Ovary (tissue), 9 donors: ENCODE measurements around the gene CSGALNACT2. TPM values are rescaled to one million over a fixed set of nuclear protein-coding genes. Genes with fewer than 3 reads are reported as not detected.

Source experiments
- DNase-seq, 5 donors: peaks; one replicate each; pipeline ENCODE4 v3.0.0-alpha.2; 2019 to 2020
- H3K27ac ChIP-seq, 2 donors: fragments of 200-600 bp; one replicate each; pipeline versions ENCODE4 v1.5.1 to v1.8.0; 2019 to 2022
- H3K27me3 ChIP-seq: fragments of 200-600 bp; one replicate; pipeline ENCODE4 v1.8.0; 2022
- H3K36me3 ChIP-seq: fragments of 200-600 bp; sonication (generic); one replicate; pipeline ENCODE4 v1.5.1; 2019
- H3K4me1 ChIP-seq: one replicate; pipeline ENCODE4 v1.8.1; 2013; ENCODE audit warnings: mild to moderate bottlenecking, moderate library complexity; ENCODE audit not compliant: insufficient read depth
- H3K4me3 ChIP-seq: fragments of 200-600 bp; sonication (generic); one replicate; pipeline ENCODE4 v1.5.1; 2017
- H3K9me3 ChIP-seq, 2 donors: fragments of 200-600 bp in 1 of 2; sonication (generic) in 1 of 2; one replicate each; pipeline versions ENCODE4 v1.5.1 to v1.8.1; 2013 to 2019; ENCODE audit warnings: mild to moderate bottlenecking in 1 of 2, moderate library complexity in 1 of 2
- CTCF ChIP-seq, 3 donors: fragments of 450-650 bp in 2 of 3; fragments of 200-600 bp in 1 of 3; IDR thresholded peaks; one replicate each; pipeline versions ENCODE4 v1.5.1 to v1.8.0; 2016 to 2022; ENCODE audit warnings: antibody characterized with exemption in 3 of 3, mild to moderate bottlenecking in 1 of 3
- EP300 ChIP-seq: sonication (generic); formaldehyde crosslinking; IDR thresholded peaks from one replicate; pipeline ENCODE4 v1.6.1; 2017; ENCODE audit warnings: antibody characterized with exemption
- POLR2A ChIP-seq: fragments of 450-650 bp; IDR thresholded peaks from one replicate; pipeline ENCODE4 v1.6.1; 2017; ENCODE audit warnings: antibody characterized with exemption, mild to moderate bottlenecking, moderate library complexity
- WGBS, 3 donors: extraction: QIAGEN DNeasy Blood & Tissue Kit in 1 of 3; methylation state at CpG; one replicate each; pipeline versions ENCODE4 v1.1.5 to v1.1.7; 2013 to 2017; 5-methylcytosine and 5-hydroxymethylcytosine counted together
- intact Hi-C, 4 donors: fragments of 100-400 bp; cut with DNase I; formaldehyde crosslinking; loops; one replicate each; pipeline versions ENCODE4 v1.11.0 to v1.15.1; 2022 to 2023
- polyA plus RNA-seq, 2 donors: library from polyadenylated mRNA; stranded (reverse); fragments of 200-250 nt in 1 of 2; fragments of 350-450 nt in 1 of 2; fragmentation: Illumina TruSeq in 1 of 2; extraction: RNeasy Lipid Tissue Mini Kit (QIAGEN cat#74804) in 1 of 2; gene quantifications; one replicate each; pipeline ENCODE4 v1.2.3, GENCODE V29; 2013 to 2014
- total RNA-seq, 7 donors: library from RNA; depleted of rRNA in 2 of 7; stranded (reverse); fragments of >200 nt in 2 of 7; fragmentation: NEBNext Ultra II Directional in 3 of 7; extraction: Animal tissue kit (Norgen Biotek cat#: 25700) in 3 of 7; gene quantifications; one replicate each; pipeline versions ENCODE4 v1.1.0 to v1.2.4, GENCODE V29; 2016 to 2023
- donor health status: DM: no; HTN: no; CAD: no; lungs with moderate emphysema.
- donor health status: DM: no; HTN: no; CAD: no.
- donor health status: Bipolar disorder and iron deficiency.
- donor health status: DM: yes; HTN: yes; CAD: no.
- donor health status: DM: no; HTN: no; CAD: no.
- donor health status: DM: yes; HTN: yes; CAD: no.

Gene CSGALNACT2
- total and polyA plus RNA-seq, 9 donors = 14.8 to 27.2 (median 21.8) TPM

DNA sequence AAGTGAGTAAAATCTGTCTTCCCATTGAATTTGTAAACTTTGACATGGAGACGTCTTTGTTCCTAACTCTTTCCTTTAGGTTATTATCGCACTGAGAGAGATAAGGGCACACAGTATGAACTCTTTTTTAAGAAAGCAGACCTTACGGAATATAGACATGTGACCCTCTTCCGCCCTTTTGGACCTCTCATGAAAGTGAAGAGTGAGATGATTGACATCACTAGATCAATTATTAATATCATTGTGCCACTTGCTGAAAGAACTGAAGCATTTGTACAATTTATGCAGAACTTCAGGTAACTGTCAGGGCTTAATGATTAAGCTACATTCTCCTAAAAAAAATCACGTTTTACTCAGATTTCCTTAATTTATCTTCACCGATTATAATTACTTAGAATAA lies 20.4 kb downstream of the CSGALNACT2 start:
- no peak overlapping the region for H3K27ac ChIP-seq
- H3K4me1 ChIP-seq = peaks cover 4% of the 10 kb centered on the region
- no peak overlapping the region for H3K4me3 ChIP-seq
- TF ChIP-seq EP300 (no peak), POLR2A (no peak), CTCF (IDR thresholded peaks at IDR 0.05) (no peak)
- no peaks in the 10 kb centered on the region for H3K9me3 ChIP-seq
- intact Hi-C loops = no loop called here
- 93 to 95% (median 93%) methylated on average over 6 of the region's 6 CpGs for WGBS, 3 donors
- H3K27me3 ChIP-seq = no peaks in the 10 kb centered on the region
- no peak for DNase-seq
- H3K36me3 ChIP-seq = no peaks in the 10 kb centered on the region

DNA sequence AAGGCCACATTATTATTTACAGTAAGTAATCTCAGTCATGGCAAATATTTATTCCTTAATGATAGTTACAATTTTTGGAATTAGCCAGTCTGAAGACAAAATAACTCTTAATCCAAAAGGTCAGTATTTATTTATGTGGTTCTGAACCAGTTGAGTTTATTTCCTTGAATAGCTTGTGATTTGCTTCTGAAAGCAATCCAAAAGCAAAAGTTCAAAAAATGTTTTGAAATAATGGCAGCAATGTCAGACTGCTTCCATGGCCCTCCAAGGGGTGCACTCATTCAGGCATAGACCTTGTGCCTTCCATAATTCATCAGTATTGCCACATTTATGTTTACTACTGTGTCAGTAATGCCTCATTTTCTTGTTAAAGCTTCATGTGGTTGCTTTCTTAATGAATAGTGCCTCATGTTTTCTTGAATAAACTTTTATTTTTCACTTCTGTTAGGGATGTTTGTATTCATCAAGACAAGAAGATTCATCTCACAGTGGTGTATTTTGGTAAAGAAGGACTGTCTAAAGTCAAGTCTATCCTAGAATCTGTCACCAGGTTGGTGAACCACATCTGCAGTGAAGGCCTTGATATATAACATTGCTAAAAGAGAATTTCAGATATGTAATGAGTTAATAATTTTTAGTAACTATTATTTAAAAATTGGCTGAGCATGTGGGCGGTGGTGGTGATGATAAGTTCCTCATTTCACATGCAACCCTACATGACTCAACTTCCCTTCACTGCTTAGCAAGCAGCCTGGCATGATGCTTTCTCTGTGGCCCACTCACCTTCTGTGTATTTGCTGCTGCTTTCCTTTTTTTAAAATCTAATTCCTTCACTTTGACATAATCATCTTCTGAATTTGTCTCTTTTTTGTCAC lies 22.0 kb downstream of the CSGALNACT2 start:
- intact Hi-C loops = no loop called here
- H3K27ac ChIP-seq = no peak overlapping the region

DNA sequence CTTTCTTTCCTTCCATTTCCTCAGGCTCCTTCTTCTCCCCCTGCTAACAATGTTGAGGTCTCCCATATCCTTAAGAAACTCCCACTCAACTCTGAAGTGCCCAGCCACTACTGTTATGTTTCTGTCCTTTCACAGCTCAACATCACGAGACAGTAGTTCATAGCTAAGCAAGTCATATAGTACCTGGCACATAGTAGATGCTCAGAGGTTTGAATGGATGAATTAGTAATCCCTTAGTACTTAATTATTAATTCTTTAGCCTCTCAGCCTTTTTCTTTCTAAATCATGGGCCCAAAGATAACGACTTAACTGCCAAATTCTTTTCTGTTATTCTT lies 22.6 kb downstream of the CSGALNACT2 start:
- Histone ChIP-seq H3K4me1 (peaks cover 4% of the 10 kb centered on the region), H3K27ac (no peak overlapping the region), H3K9me3 (no peaks in the 10 kb centered on the region), H3K4me3 (no peak overlapping the region), H3K27me3 (no peaks in the 10 kb centered on the region), H3K36me3 (no peaks in the 10 kb centered on the region)
- WGBS, 3 donors = 81 to 93% (median 86%) methylated on average over 2 of the region's 2 CpGs
- intact Hi-C loops = no loop called here
- no peak for DNase-seq
- TF ChIP-seq POLR2A = no peak
- TF ChIP-seq EP300 = no peak
- TF ChIP-seq CTCF (IDR thresholded peaks at IDR 0.05) = no peak

More for the DNA sequence above, 22.0 kb downstream of the CSGALNACT2 start:
- H3K36me3 ChIP-seq = no peaks in the 10 kb centered on the region
- no peaks in the 10 kb centered on the region for H3K27me3 ChIP-seq
- no peaks in the 10 kb centered on the region for H3K9me3 ChIP-seq
- DNase-seq = no peak
- TF ChIP-seq CTCF (IDR thresholded peaks at IDR 0.05) (no peak), EP300 (no peak)
- peaks cover 4% of the 10 kb centered on the region for H3K4me1 ChIP-seq
- H3K4me3 ChIP-seq = no peak overlapping the region
- WGBS, 3 donors = 46 to 57% (median 51%) methylated on average over 1 of the region's 1 CpG

DNA sequence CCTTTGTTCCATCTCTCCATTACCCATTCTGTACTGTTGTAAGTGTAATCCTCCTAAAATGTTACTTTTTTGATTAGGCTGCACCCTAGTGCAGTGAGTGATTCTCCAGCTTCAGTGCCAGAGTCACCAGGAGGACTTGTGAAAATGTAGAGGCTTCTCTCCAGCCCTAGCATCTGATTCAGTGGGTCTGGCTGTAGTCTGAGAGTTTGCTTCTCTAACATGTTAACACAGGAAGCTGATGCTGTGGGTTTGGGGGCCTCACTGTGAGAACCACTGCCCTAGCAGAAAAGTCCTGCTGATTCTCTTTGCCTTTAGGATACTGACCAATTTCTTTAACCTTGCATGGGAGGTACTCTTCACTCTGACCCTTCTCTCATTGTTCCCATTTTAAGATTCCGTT lies 24.4 kb downstream of the CSGALNACT2 start:
- no peaks in the 10 kb centered on the region for H3K27me3 ChIP-seq
- H3K36me3 ChIP-seq = no peaks in the 10 kb centered on the region
- no peaks in the 10 kb centered on the region for H3K9me3 ChIP-seq
- intact Hi-C loops = no loop called here
- no peak for DNase-seq
- TF ChIP-seq EP300 (no peak), CTCF (IDR thresholded peaks at IDR 0.05) (no peak), POLR2A (no peak)
- peaks cover 3% of the 10 kb centered on the region for H3K4me1 ChIP-seq
- 82 to 88% (median 87%) methylated on average over 1 of the region's 1 CpG for WGBS, 3 donors
- no peak overlapping the region for H3K4me3 ChIP-seq
- no peak overlapping the region for H3K27ac ChIP-seq
